ENCODE data around the gene BICD2.

BICD2 gene

DNA sequence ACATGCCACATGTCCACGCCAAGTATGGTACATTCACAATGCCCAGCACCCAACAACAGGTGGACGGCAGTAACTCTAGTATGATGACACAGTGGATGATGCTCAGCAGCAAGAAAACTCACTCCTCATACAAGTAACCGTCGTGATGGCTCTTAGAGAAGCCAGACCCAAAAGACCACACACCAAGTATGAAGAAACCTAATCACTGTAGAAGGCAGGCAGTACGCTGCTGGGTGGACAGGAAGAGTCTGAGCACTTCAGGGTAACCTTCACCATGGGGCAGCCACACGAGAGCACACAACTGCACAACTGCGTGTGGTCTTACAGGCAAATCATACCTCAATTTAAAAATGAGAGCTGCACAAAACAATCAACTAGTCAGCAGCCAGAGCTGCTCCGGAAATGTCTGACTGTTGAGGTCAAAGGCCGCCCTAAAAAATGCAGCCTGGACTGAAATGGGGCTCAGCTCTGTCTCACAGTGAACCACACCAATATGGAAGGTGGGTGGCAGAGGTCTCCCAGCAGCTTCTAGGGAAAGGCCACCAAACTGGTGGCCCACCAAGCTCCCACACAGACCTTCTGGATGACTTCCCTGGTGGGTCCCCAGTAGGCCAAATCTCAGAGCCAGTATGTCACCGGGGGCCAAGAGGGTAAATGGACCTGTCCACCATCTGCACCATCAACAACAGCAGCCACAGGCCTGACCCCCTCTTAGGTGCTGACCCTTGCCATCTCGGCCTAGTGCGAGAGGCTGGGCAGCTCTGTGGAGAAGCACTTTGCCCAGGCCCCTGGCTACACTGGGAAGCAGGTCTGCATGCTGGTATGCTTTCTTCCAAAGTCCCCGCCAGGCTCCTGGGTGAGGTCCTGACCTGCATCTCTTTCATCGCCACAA lies 17.8 kb downstream of the BICD2 start:
- DNase-seq: no peak

DNA sequence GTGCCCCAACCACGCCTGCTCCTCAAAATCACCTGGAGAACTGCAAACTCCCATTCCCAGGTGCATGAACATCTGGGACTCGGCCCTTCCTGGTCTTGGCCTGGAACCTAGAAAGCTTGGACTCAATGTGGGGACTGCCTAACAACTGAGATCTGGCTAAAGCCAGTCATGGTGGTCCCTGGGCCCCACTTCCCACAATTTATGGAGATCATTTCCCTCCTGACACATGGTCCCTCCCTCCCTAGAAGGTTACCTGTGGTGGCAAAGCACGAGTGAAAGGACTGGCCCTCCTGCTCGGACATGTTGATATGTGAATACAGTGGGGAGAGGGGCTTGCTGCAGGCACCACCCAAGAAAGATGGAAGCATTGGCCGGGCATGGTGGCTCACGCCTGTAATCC lies 18.8 kb downstream of the BICD2 start:
- DNase-seq: no peak

DNA sequence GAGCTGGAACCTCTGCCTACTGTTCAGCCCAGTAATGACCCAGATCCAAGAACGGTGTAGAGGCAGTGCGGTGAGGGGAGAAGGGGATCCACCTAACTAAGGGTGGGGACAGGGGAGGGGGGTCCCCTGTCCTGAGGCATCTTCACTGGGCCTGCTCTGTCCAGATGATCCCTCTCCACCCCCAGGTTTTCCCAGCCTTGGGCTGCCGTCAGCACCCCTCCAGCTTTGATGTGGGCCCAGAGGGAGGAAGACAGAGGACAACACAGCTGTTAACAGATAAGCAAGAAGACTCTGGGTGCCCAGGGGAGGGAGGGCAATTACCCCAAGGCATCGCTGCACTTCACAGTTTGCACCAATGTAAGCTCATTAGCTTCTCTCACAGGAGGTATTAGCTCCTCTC lies 19.3 kb downstream of the BICD2 start:
- no peak for DNase-seq

DNA sequence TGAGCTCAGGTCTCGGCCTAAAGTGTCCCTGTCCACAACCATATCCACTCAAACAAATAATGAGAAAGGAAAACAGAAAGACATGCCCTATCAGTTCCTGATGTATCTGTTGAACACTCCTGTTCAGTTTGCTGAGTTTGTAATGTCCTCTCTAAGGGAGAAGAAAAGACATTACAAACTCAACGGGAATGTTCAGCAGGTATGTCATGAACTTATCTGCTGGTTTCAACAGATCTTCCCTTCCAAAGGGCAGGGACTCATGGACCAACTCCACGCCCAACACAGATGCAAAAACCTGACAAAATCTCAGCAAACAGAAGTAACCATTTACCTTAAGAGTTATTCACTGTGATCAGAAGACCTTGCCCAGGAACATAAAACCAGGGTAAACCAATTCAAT lies 23.7 kb downstream of the BICD2 start:
- no peak for DNase-seq

DNA sequence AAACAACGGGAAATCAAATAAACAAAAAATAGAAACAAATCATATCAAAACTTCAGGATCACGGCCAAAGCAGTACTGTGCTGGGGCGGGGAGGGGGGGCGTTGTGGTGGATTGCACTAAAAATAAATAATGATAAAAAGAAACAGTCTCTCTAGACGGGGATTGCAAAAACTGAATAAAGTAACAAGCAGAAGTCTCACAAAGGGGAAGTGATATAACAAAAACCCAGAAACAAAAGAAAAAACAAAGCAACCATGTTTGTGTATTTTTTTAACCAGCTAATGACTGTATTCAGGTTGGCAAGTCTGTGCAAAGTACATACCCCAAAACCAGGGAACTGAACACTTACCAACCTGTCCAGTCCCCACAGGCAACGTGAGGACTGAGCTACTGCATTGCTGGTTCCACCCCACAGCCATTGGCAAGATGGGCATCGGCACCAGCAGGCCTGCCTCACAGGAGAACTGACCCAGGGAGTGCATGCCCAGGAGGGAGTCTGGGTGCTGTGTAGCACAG lies 24.1 kb downstream of the BICD2 start:
- no peak for DNase-seq

DNA sequence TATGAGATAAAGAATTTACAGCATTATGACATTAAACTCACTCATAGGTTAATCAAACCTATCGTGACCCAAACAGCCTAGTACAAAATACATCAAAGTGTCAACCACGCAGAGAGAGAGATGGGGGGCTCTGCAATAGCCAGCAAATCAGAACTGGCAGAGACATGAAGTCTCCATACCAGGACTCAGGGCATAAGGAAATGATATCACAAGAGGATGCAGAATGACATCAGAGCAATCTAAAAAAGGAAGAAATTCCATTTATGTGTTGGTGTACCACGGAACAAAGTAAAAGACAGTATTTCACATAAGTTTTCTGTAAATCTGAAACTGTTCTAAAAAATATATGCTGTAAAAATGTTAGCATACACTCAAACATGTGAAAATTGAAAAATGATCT lies 24.6 kb downstream of the BICD2 start:
- DNase-seq: no peak

DNA sequence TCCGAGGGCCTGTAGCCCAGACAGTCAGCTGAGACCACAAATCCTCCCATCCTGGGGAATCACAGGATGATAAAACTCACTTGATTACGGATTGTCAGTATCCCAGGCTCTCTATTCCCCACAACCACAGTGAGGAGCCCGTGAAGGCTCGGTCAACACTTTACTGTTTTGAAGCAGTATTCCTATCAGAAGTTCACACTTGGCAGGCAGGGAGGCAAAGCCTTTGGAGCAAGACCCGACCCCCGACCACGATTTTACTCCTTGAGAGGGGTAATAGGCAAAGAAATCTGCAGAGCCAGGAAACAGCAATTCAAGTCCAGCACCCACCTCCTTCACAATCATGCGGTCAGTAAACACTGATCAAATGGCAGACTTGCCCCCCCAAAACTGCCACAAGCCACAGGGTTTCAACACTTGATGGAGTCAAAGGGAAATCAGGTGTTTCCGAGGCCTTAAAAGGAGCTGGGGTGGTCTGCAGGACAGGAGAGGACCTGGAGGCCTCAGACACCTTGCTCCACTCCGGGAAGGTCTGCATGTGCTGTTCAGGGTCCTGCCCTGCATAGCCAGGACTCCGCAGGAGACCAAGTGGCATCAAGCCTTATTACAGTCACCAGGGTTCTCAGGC lies 25.2 kb downstream of the BICD2 start:
- DNase-seq: no peak

DNA sequence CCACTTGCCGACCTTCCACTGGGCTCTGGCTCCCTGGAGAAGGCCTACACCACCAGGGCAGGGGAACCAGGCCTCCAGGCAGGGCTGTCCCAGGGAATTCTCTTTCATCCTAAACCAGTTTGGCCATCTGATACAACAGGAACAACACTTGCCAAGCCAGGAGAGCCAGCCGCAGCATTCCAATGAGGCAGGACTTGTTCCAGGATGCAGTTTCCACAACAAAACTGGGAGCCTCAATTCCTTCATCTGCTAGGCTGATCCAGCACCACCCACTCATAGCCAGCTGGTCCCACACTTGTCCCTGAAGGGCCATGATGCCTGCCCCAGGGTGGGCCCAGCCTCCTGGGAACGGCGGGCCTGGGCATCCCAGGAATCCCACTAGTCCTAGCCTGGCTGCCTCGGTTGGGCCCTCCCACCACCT lies 26.0 kb downstream of the BICD2 start:
- DNase-seq: no peak

DNA sequence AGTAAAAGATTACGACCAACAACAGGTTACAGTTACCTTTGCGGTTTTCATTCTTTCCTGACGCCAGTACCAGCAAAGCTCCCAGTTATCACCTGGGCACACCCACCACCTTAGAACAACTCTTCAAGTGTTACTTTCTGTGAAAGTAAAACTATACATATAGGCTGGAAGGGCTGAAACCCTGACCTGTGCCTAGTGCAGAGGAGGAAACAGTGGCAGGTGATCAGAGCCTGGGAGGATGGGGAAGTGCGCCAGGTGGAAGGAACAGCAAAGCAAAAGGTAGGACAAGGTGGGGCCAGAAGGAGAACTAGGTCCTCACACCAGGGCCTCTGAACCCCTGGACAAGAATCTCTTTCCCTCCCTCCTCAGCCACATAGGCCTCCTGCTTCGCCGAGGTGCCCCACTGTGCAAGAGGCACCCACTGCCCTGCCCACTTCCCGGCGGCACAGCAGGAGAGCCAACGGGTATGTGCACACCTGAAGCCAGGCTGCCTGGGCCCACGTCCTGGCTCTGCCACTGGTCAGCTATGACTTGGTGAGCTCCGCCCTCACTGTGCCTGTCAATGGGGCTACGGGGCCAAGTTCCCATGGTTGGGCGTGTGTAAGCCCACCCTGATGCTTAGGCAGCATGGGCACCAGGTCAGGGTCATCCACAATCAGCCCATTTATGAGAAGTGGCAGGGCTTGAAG lies 26.9 kb downstream of the BICD2 start:
- no peak for DNase-seq

DNA sequence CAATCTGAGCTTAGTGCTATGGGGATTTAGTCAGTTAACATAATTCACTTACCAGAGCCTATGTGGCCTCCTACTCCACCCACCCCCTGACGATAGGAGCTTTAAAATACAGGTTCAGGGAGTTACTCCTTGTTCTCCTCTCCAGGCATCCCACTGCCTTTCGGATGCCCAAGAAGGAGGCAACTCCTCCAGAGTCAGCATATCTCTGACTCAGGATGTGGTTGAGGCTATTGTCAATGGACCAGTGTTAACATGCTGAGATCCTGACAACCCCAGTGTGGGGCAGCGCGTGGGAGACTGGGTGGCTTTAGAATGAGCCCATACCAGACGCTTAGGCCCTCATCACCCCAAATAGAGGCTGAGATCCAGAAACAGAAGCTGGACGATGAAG lies 27.4 kb downstream of the BICD2 start:
- DNase-seq: no peak

DNA sequence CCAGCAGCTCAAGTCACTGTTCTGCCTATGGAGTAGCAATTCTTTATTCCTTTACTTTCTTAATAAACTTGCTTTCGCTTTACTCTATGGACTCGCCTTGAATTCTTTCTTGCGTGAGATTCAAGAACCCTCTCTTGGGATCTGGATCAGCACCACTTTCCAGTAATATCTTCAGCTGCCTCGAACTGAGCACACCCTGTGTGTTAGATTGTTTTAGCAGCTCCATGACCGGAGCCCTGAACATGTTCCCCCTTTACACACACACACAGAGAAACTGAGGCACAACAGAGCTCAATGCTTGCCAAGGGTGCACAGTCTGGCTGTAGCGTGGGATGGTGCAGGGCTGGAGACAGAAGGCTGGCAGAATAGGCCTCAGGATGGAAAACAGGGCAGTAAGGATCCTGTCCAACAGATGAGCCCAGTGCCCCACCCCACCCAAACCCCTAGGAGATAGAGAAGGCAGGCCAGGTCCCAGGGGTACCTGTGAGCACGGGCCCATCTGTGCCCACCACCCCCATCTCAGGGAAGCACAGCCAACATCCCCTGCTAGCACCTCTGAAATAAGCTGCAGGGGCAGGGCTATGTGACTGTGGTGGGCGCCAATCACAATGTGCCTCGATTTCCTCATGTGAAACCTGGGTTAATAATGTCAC lies 27.9 kb downstream of the BICD2 start:
- no peak for DNase-seq

DNA sequence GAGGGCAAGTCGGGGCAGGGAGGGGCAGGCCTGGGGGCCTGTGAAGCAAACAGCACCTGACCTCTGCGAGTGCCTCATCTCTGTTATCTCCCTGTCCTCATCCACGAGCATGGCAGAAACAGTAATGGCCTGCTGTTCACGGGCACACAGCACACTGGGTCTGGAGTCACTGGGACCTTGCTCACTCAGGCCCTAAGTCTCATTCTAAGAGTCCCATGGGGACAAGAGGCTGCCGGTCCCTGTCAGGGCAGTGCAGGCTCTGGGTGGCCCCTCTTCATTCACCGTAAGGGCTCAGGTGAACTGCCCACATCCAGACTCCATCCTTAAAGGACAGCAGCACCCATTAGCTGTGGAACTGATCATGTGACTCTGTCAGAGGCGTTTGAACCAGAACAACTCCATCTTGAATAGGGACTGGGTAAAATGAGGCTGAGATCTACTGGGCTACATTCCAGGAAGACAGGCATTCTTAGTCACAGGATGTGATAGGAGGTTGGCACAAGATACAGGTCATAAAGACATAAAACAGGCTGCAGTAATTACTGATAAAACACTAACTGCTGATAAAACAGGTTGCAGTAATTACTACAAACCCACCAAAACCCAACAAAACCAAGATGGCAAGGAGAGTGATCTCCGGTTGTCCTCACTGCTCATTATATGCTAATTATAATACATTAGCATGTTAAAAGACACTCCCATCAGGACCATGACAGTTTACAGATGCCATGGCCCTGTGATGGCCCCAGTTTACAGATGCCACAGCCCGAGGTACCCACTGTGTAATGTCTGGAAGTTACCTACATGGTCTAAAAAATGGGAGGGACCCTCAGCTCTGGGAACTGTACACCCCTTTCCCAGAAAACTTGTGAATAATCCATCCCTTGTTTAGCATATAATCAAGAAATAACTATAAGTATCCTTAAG lies 28.7 kb downstream of the BICD2 start:
- DNase-seq: no peak

DNA sequence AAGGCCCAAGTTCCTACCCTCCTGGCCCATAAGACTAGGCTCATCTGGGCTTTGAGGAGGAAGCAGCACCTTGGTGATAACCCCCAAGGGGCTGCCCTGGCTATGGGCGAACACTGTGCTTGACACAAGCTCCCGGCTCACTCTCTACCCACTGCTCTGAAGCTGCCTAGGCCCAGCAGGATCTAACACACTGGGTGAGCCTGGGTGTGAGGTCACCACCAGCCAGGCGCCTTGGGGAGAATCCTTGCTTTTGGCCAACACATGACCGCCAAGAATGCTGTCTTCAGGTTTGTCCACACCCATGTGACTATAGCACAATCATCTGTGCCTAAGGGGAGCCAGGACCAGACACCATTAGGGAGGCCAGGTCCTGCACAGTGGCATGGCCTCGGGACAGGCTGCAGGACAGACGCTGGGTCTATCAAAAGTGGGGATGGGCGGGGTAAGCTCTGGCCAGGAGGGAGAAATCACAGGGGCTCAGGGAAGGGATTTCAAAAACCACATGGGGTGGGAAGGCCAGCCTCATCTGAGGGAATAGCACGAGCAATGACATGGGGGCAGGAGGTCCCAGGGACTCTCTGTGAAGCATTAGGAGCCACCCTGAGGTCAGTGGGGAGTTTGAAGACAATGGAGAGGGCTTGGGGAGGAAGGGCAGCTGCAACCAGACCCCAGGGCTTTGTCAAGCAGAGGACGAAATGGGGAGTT lies 29.6 kb downstream of the BICD2 start:
- DNase-seq: no peak

DNA sequence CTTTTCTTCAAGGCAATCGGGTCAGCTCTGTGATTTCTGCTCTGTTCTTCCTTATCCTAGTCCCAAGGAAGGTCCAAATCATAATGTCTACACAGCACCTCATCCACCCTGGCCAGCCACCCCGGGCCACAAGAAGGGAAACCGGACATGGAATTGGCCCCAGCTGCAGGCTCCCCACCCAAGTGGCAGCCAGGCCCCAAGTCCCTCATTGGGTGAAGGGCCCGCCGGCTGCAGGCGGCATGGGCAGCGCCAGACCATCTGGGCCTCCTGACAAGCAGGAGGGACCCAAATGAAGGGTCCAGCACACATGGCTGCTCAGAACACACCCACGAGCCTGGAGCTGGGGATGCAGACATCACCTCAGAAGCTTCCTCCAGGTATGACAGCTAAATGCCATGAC lies 33.7 kb downstream of the BICD2 start:
- no peak for DNase-seq

DNA sequence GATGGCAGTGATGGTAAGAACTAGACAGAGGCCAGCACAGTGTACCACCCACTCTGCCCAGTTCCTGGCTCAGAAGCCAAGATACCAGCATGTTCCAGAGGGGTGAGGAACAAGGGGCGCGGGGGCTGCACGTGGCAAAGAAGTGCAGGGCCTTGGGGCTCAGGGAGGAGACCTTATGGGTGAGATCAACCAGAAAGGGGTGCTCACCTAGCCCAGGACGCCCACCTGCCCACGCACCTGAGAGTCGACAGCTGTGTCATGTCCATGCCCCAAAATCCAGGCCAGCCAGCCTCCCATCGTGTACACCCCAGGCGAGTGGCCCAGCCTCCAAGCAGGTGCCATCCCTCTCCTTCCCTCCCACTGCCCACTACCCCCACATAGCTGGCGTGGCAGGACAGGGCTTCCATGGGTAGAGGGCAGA lies 34.9 kb downstream of the BICD2 start:
- no peak for DNase-seq

DNA sequence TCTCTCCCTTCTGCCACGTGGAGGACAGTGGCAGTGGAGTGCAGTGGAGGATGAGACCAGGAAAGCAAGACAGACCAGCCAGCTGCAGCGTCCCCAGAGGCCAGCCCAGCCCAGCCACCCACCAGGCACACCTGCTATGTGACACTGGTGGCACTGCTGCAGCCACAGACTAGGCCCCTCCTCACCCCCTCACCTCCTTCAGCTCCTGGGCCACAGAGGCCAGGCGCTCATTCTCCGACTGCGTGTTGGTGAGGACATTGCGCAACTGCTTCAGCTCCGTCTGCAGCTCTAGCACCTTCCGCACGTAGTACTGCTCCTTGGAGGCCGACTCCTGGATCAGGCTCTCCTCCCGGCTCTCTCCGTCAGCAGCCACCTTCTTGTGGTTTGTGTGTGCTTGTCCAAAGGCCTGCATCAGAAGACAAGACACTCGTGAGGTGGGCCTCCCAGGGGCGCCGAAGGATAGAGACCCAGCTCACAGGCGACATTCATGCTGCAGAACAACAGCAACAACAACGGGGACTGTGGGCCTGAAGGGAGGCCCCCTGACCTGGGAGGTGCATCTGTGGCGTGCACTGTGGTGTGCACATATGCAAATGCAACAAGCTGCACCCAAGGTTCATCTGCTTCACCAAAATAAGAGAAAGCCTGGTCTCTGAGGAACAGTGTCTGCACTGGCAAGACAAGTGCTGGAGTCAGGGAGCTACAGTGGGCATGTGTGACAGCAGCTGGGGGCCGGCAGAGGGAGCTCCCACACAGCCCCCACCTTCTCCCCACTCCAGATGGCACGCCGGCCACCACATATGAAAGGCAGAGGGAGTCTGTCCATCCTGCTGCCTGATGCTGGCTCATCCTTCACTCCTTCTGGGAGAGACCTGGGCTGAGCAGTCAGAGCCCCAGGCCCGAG lies 35.5 kb downstream of the BICD2 start:
- DNase-seq: no peak

DNA sequence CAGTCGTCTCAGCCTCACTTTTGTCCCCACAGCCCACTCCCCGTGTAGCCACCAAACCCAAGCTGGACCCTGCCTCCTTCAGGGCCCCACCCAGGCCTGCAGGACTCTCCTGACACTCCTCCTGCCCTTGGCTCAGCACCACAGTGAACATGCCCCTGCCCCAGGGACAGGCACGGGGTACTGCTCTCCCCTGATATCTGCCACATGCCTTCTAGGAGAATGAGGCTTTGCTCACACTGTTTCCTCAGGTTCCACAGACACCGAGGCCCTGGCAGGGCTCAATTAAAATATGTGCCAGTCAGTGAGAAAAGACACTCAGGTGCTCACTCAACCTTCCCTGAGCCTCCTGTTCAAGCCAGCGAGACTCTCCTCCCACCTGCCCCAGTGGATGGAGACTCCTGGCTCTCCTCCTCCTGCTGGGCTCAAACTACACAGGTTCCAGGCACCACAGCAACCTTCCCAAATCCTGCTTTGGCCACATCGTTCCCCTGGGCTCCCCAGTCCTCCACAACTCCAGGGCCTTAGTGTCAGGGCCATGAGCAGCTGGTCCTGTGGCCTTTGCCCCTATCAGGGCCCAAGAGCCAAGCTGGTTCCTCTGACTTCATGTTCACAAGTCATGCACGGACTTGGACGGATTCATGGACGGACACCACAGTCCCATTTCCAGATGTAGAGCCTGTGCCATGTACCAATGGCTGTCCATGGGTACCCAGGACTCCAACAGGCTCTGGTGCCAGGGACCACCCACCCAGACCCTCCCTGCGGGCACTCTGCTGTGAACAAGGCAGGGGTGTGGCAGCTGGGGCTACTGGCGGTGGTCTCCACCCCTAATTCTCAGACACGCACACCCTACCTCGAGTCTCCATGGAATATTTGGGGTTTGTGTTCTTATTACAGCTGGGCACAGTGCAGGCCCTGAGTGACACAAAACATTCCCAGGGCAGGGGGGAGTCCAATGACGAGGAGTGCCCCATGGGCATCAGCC lies 36.6 kb downstream of the BICD2 start:
- DNase-seq: no peak

DNA sequence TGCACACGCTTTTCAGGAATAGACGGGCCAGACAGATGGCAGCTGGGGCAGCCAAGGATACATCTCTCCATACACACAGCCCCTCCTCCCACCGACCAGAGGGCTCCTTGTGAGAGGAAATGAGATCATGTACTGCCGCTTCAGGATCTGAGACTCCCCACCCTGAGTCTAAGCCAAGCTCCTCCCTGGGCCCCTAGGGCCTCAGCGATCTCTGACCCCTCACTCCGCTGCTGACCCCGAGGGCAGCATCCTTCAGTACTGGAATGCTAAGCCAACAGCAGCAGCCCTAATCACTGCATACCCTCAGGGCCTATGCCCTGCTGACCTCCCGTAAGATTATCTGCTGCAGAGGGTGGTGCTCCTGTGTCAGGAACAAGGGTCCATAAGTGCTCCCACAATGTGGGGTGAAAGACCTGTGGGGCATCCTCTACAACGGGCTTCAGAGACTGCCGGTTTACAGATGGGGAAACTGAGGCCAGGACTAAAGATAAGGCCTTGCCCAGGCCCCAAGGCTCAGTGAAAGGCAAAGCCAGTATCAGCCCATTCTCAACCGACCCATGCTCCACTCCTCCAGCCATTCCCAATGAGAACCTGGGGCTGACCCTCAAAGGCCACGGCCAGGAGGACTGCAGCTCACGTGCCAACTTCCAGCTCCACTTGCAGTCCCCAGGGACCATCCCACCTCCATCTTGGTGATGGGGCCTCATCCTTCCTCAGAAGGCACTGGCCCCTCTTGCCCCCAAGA lies 37.5 kb downstream of the BICD2 start:
- no peak for DNase-seq
